Parathyroid adenoma (tissue), 2 donors: ENCODE measurements around the gene ZIK1.

ENCODE experiments used
- H2AFZ ChIP-seq: fragments of 300-600 bp; sonication (generic); one replicate; pipeline ENCODE4 v1.7.0; 2017; ENCODE audit warnings: antibody characterized with exemption, mild to moderate bottlenecking
- H3K27ac ChIP-seq: fragments of 300-600 bp; sonication (generic); one replicate; pipeline ENCODE4 v1.7.0; 2017
- H3K27me3 ChIP-seq: fragments of 300-600 bp; sonication (generic); one replicate; pipeline ENCODE4 v1.7.0; 2017; ENCODE audit warnings: low read length; ENCODE audit not compliant: control insufficient read depth, insufficient read depth
- H3K36me3 ChIP-seq: fragments of 300-600 bp; sonication (generic); one replicate; pipeline ENCODE4 v1.7.0; 2017; ENCODE audit warnings: low read length; ENCODE audit not compliant: control insufficient read depth, insufficient read depth
- H3K4me1 ChIP-seq: fragments of 300-600 bp; sonication (generic); one replicate; pipeline ENCODE4 v1.7.0; 2017; ENCODE audit warnings: control low read depth
- H3K4me2 ChIP-seq: fragments of 300-600 bp; sonication (generic); one replicate; pipeline ENCODE4 v1.7.0; 2017; ENCODE audit warnings: low read length
- H3K4me3 ChIP-seq: fragments of 300-600 bp; sonication (generic); one replicate; pipeline ENCODE4 v1.7.0; 2017; ENCODE audit warnings: low read depth, low read length
- H3K79me2 ChIP-seq: fragments of 300-600 bp; sonication (generic); one replicate; pipeline ENCODE4 v1.7.0; 2017; ENCODE audit warnings: control low read depth
- H3K9ac ChIP-seq: fragments of 300-600 bp; sonication (generic); one replicate; pipeline ENCODE4 v1.7.0; 2017; ENCODE audit warnings: mild to moderate bottlenecking
- H3K9me3 ChIP-seq: fragments of 300-600 bp; sonication (generic); one replicate; pipeline ENCODE4 v1.7.0; 2017; ENCODE audit warnings: low read length; ENCODE audit not compliant: control insufficient read depth
- TF ChIP-seq, protein P1 (sequence below): fragments of 300-600 bp; sonication (generic); IDR thresholded peaks from one replicate; pipeline ENCODE4 v1.7.0; 2017; ENCODE audit warnings: antibody characterized with exemption, mild to moderate bottlenecking
- donor health status: primary hyperparathyroidism.

Gene ZIK1

DNA sequence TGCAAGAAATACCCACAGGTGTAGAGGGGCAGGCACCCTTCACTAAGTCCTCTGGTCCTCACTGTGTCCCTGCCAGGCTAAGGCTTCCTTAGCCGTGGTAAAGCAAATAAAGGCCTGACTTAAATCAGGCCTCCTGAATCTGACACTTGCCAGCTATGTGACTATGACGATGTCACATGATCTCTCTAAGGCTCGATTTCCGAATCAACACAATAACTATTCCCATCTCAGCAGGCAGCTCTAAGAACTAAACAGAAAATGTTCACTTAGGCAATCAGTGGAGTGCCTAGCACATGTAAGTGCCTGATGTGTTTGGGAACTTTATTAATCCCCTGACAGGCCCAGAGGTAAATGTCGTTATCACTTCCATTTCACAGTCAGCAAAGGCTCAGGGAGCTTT lies 26.3 kb upstream of the ZIK1 start:
- TF ChIP-seq, protein P1, sequence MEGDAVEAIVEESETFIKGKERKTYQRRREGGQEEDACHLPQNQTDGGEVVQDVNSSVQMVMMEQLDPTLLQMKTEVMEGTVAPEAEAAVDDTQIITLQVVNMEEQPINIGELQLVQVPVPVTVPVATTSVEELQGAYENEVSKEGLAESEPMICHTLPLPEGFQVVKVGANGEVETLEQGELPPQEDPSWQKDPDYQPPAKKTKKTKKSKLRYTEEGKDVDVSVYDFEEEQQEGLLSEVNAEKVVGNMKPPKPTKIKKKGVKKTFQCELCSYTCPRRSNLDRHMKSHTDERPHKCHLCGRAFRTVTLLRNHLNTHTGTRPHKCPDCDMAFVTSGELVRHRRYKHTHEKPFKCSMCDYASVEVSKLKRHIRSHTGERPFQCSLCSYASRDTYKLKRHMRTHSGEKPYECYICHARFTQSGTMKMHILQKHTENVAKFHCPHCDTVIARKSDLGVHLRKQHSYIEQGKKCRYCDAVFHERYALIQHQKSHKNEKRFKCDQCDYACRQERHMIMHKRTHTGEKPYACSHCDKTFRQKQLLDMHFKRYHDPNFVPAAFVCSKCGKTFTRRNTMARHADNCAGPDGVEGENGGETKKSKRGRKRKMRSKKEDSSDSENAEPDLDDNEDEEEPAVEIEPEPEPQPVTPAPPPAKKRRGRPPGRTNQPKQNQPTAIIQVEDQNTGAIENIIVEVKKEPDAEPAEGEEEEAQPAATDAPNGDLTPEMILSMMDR = no peak
- Histone ChIP-seq H2AFZ (no peak overlapping the region), H3K4me1 (peaks cover 16% of the 10 kb centered on the region), H3K79me2 (peaks cover 29% of the 10 kb centered on the region), H3K27ac (no peak overlapping the region), H3K9me3 (no peaks in the 10 kb centered on the region), H3K4me2 (no peak overlapping the region), H3K36me3 (no peaks in the 10 kb centered on the region), H3K9ac (no peak overlapping the region), H3K27me3 (no peaks in the 10 kb centered on the region), H3K4me3 (peak overlapping the region; percentile 74)

DNA sequence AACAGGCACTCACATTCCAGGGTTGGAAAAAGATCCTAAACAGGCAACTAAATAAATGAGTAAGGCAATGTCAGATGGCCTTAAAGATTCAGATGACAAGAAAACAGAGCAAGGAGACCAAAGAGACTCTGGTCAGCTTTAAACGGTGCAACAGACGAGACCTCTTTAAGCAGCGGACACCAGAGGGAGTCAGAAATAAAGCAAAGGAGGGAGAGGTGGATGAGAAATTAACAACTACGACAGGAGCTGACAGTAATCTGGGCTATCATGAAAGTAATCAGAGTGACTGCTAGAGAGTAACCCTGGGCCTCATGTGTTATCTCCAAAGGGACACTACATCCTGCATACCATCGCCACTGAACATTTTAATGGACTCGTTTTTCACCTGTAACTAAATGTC lies 25.4 kb upstream of the ZIK1 start:
- H3K9ac ChIP-seq = no peak overlapping the region
- H3K27ac ChIP-seq = peak overlapping the region; percentile 75
- H3K27me3 ChIP-seq = no peaks in the 10 kb centered on the region
- peak overlapping the region; percentile 99 for H2AFZ ChIP-seq
- peaks cover 16% of the 10 kb centered on the region for H3K4me1 ChIP-seq
- H3K36me3 ChIP-seq = no peaks in the 10 kb centered on the region
- peak overlapping the region; percentile 88 for H3K4me2 ChIP-seq
- H3K9me3 ChIP-seq = no peaks in the 10 kb centered on the region
- peaks cover 27% of the 10 kb centered on the region for H3K79me2 ChIP-seq
- peak overlapping the region; percentile 74 for H3K4me3 ChIP-seq
- TF ChIP-seq, protein P1 = no peak

DNA sequence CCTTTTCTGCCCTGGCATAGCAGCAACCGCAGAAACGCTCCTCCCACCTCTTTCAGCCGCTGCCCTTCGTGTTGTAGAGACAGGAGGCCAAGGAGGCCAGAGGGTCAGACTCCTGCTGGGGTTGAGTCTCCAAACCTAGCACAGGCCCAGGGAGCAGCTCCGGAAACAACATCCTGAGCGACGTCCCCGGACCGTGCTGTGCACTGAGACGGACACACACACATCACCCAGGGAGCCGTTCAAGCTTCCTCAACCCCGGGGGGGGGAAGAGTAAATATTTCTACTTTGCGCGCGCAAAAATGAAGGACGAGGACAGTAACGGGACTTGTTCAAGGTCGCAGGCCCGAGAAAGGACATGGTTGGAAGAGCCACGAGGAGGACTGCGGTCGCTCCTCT lies 24.9 kb upstream of the ZIK1 start:
- Histone ChIP-seq H3K4me3 (peak overlapping the region; percentile 74), H3K27ac (peak overlapping the region; percentile 75), H3K9ac (peak overlapping the region; percentile 85), H3K27me3 (no peaks in the 10 kb centered on the region), H3K4me2 (peak overlapping the region; percentile 88), H3K9me3 (no peaks in the 10 kb centered on the region), H3K79me2 (peaks cover 22% of the 10 kb centered on the region), H3K36me3 (no peaks in the 10 kb centered on the region), H3K4me1 (peaks cover 16% of the 10 kb centered on the region), H2AFZ (peak overlapping the region; percentile 99)
- TF ChIP-seq, protein P1 = no peak

DNA sequence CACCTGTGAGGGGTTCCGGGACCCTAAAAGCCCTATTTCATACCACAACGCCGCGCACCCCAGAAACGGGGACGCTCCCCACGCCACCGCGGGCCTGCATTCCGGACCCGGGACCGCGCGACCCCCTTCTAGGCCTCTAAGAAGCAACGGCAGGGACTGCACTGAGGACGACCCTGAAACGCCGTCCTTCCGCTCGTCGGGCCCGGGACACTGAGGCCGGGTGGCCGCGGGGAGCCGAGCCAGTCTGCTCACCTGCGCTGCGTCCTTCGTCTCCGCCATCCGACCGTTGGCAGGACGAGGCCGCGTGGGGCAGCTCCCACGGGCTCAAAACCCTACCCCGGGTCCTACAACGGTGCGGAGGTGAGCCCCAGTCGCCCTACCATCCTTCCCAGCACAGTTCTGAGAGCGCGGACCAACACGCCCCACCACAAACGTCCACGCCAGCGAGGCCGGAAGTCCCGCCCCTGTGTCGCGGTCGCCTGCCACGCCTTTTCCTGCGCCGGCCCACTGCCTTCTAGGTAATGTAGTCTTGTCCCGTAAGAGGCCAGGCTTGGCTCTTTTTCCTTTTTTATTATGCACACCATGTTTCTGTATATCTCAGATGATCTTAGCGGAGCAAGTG lies 24.4 kb upstream of the ZIK1 start, which contains the start of gene ZNF550:
Gene ZNF550 (minus strand): TSS at position 460 of the 622 bp plus-strand sequence. CDS start 181 bp downstream, at position 279.
- H3K4me1 ChIP-seq = peaks cover 16% of the 10 kb centered on the region
- H3K4me3 ChIP-seq = peak within 1 kb of the TSS; percentile 74
- H3K4me2 ChIP-seq = peak within 1 kb of the TSS; percentile 88
- peak within 1 kb of the TSS; percentile 85 for H3K9ac ChIP-seq
- peak within 1 kb of the TSS; percentile 75 for H3K27ac ChIP-seq
- no peaks in the 10 kb centered on the region for H3K36me3 ChIP-seq
- TF ChIP-seq, protein P1 = no peak
- no peaks in the 10 kb centered on the region for H3K27me3 ChIP-seq
- peak within 1 kb of the TSS; percentile 99 for H2AFZ ChIP-seq
- H3K9me3 ChIP-seq = no peaks in the 10 kb centered on the region
- H3K79me2 ChIP-seq = peaks cover 22% of the 10 kb centered on the region

DNA sequence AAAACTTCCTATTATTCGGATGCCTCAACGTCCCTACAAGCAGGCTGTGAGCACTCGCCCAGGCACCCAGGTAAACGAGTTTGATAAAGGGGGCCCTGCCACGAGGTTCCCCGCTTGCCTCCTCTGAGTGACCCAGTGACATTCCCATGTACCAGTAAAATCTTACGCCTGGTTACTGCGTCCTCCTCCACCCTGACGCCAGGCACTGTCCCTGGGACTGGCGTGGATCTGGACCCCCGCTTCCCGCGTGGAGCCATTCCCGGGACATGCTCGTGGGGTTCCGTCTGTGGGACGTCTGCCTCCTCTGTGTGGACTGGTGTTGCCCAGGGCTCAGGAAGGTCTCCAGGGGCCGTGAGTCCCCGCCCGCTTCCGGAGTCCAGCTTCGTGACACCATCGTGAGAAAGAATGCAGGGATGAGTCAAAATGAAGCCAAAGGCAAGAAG lies 23.9 kb upstream of the ZIK1 start:
- peak overlapping the region; percentile 75 for H3K27ac ChIP-seq

More for the DNA sequence above, 23.9 kb upstream of the ZIK1 start:
- peak overlapping the region; percentile 99 for H2AFZ ChIP-seq
- H3K36me3 ChIP-seq = no peaks in the 10 kb centered on the region
- H3K4me3 ChIP-seq = peak overlapping the region; percentile 74
- TF ChIP-seq, protein P1 = no peak
- no peaks in the 10 kb centered on the region for H3K27me3 ChIP-seq
- H3K9ac ChIP-seq = peak overlapping the region; percentile 85
- H3K9me3 ChIP-seq = no peaks in the 10 kb centered on the region
- peak overlapping the region; percentile 88 for H3K4me2 ChIP-seq
- peaks cover 16% of the 10 kb centered on the region for H3K4me1 ChIP-seq
- peaks cover 22% of the 10 kb centered on the region for H3K79me2 ChIP-seq
